LNCaP clone FGC (cell line): ENCODE data around the gene FGF5.

ENCODE experiments used
- DNase-seq: peaks from one replicate; pipeline ENCODE4 v3.0.0-alpha.2; 2011; ENCODE audit warnings: low read depth
- H3K4me3 ChIP-seq: 2 replicates; pipeline ENCODE4 v1.5.1; 2011; ENCODE audit warnings: mild to moderate bottlenecking, low read depth, low read length, control low read depth
- TF ChIP-seq, protein P1 (sequence below): IDR thresholded peaks from 2 replicates; pipeline ENCODE4 v1.5.1; 2012; ENCODE audit warnings: mild to moderate bottlenecking; ENCODE audit not compliant: control insufficient read depth, insufficient read depth; ENCODE audit errors: extremely low read depth

FGF5 gene

GRCh38 chr4:80306260-80306659, 39.8 kb downstream of the FGF5 start:
- TF ChIP-seq, protein P1, sequence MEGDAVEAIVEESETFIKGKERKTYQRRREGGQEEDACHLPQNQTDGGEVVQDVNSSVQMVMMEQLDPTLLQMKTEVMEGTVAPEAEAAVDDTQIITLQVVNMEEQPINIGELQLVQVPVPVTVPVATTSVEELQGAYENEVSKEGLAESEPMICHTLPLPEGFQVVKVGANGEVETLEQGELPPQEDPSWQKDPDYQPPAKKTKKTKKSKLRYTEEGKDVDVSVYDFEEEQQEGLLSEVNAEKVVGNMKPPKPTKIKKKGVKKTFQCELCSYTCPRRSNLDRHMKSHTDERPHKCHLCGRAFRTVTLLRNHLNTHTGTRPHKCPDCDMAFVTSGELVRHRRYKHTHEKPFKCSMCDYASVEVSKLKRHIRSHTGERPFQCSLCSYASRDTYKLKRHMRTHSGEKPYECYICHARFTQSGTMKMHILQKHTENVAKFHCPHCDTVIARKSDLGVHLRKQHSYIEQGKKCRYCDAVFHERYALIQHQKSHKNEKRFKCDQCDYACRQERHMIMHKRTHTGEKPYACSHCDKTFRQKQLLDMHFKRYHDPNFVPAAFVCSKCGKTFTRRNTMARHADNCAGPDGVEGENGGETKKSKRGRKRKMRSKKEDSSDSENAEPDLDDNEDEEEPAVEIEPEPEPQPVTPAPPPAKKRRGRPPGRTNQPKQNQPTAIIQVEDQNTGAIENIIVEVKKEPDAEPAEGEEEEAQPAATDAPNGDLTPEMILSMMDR: no peak
- no peak overlapping the region for H3K4me3 ChIP-seq
- DNase-seq: no peak

GRCh38 chr4:80307183-80307735, 40.8 kb downstream of the FGF5 start:
- DNase-seq: no peak
- no peak overlapping the region for H3K4me3 ChIP-seq
- TF ChIP-seq, protein P1: no peak

DNA sequence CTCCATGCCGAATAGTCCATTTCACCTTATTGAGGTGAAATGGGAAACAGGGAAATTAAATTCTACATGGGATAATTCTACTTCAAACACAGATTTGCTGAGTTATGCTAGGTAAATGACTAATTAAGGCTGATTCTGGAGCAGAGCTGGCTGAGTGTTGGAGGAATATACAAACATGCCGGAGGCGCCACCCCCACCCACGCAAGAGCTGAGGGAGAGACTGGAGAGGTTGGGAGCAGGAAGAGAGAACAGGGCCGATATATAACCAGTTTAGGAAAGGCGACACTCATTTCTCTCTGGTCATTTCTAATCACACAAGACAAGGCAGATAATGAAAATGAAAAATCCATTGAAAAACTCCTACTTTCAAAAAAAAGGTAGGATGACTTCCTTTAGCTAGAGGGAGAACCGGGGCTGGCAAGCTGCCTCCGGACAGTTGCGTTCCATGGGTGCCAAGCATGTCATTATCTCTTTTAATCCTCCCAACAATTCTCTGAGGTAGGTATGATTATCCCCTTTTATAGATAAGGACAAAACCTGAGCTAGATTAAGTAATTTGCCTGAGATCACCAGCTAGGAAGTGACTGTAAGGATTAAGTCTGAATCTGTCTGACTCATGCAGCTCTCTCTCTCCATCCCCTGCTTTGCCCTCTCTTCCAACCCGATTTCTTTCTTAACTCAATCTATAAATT, 41.5 kb downstream of the FGF5 start:
- H3K4me3 ChIP-seq: no peak overlapping the region
- DNase-seq: no peak

GRCh38 chr4:80308466-80308822, 42.0 kb downstream of the FGF5 start:
- TF ChIP-seq, protein P1: no peak
- DNase-seq: no peak
- no peak overlapping the region for H3K4me3 ChIP-seq

More for the DNA sequence above, 41.5 kb downstream of the FGF5 start:
- TF ChIP-seq, protein P1: no peak

DNA sequence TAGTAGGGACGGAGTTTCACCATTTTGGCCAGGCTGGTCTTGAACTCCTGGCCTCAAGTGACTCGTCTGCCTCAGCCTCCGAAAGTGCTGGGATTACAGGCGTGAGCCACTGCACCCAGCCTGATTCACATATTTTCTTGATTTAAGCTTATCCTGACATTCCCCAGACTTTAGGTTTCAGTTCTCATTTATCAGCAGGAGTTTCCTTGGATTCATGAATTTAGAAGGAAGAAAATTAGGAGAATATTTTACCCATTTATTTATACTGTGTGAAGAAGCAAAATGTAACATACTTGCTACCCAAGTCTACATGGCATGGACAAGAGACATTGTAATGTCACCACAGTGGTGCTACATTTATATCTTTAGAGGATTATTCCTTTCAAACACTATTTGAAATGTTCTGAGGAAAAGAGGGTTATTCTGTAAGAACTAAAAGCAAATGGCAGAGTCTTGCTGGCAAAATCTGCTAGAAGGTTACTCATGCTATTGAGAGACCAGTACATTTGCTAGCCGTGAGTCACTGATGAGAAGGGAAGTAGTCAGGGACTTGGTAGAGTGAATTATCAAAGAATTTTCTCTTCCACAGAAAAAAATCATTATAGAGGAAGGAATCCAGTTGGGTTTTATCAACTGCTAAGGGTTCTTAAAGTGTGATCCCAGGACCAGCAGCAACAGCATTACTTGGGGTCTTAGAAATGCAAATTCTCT, 43.0 kb downstream of the FGF5 start:
- TF ChIP-seq, protein P1: no peak
- DNase-seq: no peak
- H3K4me3 ChIP-seq: no peak overlapping the region

DNA sequence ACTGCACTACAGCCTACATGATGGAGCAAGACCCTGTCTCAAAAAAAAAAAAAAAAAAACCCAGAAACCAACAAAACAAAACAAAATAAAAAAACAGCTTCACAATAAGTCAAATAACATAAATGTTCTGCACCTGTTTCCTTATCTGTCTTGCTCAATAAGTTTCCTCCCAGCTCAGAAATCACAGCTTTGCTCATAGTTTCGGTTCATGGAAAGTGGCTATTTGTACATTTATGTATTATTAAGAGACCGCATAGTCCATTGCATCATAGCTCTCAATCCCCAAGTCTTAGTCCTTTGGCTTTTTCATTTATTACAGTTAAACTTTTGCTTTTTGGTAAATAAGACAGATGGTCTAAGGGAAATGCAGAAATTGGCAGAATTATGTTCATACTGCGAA, 44.7 kb downstream of the FGF5 start:
- H3K4me3 ChIP-seq: no peak overlapping the region
- TF ChIP-seq, protein P1: no peak
- no peak for DNase-seq
